Activated T-cell treated with anti-CD3 and anti-CD28 coated beads, Interleukin-2, amount 50 U/mL, for 72 hours (primary cell): ENCODE results near the gene IGLL5. TPM values are rescaled to one million over a fixed set of nuclear protein-coding genes. Genes with fewer than 3 reads are reported as not detected.
A peak's percentile ranks its signal among the peaks of the same experiment; 100 is the strongest.

Experiments
- ATAC-seq, 2 donors: fragments of 150-1000 bp; cut with Tn5 transposase; replicated peaks in 1 of 2; 2 replicates each; pipeline ENCODE4 v1.10.0; 2021; ENCODE audit warnings: moderate library complexity in 2 of 2, mild to moderate bottlenecking in 1 of 2
- DNase-seq, 2 donors: peaks; one replicate each; pipeline ENCODE4 v3.0.0; 2021 to 2022; ENCODE audit warnings: mixed read lengths in 1 of 2
- H3K27ac Mint-ChIP-seq: one replicate; pipeline ENCODE4 v1.8.0; 2022; ENCODE audit warnings: mild to moderate bottlenecking, moderate library complexity, mixed read lengths
- H3K27me3 Mint-ChIP-seq: one replicate; pipeline ENCODE4 v1.8.0; 2022; ENCODE audit warnings: low read depth, mixed read lengths
- H3K36me3 Mint-ChIP-seq, 2 donors: one replicate each; pipeline ENCODE4 v1.8.0; 2022; ENCODE audit warnings: mixed read lengths in 2 of 2, mild to moderate bottlenecking in 1 of 2; ENCODE audit not compliant: insufficient read depth in 2 of 2
- H3K4me1 Mint-ChIP-seq: one replicate; pipeline ENCODE4 v1.8.0; 2022; ENCODE audit warnings: low read depth, mixed read lengths
- H3K4me3 Mint-ChIP-seq, 2 donors: one replicate each; pipeline ENCODE4 v1.8.0; 2022; ENCODE audit warnings: mild to moderate bottlenecking in 2 of 2, mixed read lengths in 2 of 2, moderate library complexity in 2 of 2
- H3K9me3 Mint-ChIP-seq, 2 donors: one replicate each; pipeline ENCODE4 v1.8.0; 2022; ENCODE audit warnings: mixed read lengths in 2 of 2
- total RNA-seq, 2 donors: library from RNA; stranded (reverse); gene quantifications; one replicate each; pipeline ENCODE4 v1.2.3, GENCODE V29; 2022

The IGLL5 gene
- total RNA-seq, 2 donors from 2014 or later = not detected

DNA sequence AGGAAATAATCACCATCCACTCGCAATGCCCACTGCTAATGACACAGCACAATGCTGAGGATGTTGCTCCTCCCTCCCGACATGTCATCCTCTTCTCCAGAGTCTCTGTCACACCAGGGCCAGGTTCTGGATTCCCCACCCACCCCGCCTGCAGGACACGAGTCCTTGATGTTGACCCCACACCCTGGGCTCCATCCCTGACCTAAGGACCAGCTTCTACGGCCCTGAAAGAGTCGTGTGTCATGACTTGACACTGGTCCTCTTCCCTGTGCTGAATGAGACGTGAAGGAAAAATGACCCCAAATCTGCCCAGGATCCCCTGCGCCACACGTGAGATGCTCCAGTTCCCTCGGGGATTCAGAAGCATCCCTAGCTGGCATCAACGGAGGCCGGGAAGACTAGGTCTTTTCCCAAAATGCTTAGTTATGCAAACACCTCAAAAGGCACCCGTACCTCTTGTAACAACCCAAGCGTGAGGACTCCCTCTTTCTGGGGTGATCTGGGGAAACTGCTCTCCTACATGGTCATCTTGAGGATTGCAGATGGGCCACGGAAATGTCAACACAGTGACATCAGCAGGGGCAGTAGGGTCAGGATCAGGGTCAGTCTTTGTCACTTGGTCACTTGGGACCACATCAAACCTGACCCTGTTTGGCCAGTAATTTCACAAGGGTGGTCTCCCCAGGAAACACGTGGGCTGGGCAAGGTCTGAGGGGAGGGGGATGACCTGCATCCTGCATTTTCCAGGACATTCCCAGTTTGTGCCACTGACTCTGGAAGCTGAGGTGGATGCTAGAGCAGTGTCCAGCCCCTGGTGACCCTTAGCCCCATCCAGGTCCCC, 42.0 kb downstream of the IGLL5 start:
- H3K27ac Mint-ChIP-seq = no peak overlapping the region
- no peak for DNase-seq
- H3K4me1 Mint-ChIP-seq = peaks cover 10% of the 10 kb centered on the region
- H3K36me3 Mint-ChIP-seq = no peaks in the 10 kb centered on the region
- no peaks in the 10 kb centered on the region for H3K9me3 Mint-ChIP-seq
- H3K4me3 Mint-ChIP-seq = no peak overlapping the region
- H3K27me3 Mint-ChIP-seq = no peaks in the 10 kb centered on the region
- ATAC-seq = no peak

DNA sequence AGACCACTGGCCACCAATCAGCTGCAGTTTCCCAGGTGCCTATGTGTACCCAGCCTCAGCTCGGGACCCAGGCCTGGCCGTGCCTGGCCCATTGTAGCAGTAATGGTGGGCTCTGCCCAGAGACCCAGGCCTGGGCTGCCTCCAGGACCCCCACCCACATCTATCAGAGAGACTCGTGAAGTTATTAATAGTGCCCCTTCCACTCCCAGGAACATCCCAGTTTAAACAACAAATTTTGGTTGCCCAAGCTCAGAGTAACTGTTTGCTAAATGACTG, 42.5 kb downstream of the IGLL5 start:
- H3K9me3 Mint-ChIP-seq = no peaks in the 10 kb centered on the region
- peaks cover 11% of the 10 kb centered on the region for H3K4me1 Mint-ChIP-seq
- DNase-seq = no peak
- no peaks in the 10 kb centered on the region for H3K36me3 Mint-ChIP-seq
- no peak overlapping the region for H3K27ac Mint-ChIP-seq
- H3K4me3 Mint-ChIP-seq = no peak overlapping the region
- H3K27me3 Mint-ChIP-seq = no peaks in the 10 kb centered on the region
- ATAC-seq = no peak

DNA sequence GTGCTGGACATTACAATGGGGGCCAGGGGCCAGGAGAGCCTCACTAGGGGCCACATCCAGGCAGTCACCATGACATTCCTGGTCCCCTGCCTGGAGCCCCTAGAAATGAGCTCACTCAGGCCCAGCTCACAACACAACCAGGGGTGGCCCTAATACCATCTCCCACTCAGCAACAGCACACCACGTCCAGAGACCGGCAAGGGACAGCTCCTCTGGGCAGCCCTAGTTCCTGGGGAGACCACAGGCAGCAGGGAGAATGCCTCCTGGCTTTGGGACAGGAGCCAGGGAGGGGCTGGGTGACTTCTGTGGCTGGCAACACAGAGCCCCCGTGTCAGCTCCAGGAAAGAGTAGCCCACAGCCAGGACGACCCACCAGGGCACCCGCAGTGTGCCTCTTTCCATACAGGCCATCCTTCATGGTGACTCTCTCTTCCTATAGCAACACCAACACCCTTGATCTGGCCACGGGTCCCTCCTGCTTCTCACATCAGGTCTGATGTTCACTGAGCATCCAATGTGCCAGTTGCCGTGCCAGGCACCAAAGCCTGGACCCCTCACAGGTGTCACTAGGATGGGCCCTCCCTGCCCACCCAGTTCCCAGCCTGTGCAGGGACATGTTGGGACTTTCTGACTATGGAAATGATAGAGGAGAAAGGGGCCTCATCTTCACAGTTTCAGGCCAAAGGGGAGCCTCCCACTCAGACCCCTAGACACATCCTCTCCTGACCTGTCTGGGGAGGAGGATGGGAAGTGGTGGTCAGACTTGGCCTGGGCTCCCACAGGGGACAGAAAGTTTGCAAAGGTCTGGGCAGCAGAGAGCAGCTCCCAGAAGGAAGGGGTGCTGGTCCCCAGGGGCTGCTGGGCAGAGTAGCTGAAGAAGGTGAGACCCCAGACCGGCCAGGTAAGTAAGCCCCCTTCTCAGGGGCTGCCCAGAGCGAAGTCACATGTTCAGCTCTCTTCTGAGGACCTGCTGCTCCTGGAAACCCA, 43.2 kb downstream of the IGLL5 start:
- Mint-ChIP-seq H3K9me3 (no peaks in the 10 kb centered on the region), H3K27ac (no peak overlapping the region), H3K27me3 (no peaks in the 10 kb centered on the region), H3K4me1 (peaks cover 18% of the 10 kb centered on the region), H3K36me3 (no peaks in the 10 kb centered on the region), H3K4me3 (no peak overlapping the region)
- DNase-seq (no peak), ATAC-seq (no peak)

DNA sequence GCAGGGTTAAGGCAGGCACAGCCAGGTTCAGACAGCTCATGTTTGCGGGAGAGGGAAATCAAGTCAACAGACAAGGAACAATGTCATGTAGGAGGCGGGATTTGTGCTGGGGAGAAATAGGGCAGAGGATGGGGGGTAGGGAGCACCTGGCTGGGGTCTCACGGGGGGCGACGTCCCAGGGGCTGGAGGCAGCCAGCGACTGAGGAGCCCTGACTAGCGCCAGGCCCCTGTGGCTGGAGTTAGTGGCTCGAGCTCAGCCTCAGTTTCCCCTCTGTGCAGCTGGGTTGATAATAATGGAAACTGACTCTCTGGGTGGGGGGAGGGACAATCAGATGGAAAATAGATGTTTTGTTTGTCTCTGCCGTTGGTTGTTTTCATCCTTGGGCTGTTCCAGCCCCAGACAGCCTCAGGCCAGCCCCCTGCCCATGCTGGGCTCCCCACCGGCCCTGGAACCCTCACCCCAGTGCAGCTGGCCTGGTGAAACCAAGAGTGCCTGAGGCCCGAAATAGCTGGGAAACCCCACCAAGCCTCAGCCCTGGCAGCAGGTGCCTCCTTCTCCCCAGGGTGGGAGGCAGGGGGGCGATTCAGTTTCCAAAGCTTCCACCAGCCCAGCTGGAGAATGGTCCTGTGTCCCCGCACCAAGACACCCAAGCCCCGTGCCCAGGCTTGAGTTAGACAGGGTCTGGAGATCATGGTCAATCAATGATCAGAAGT, 44.1 kb downstream of the IGLL5 start:
- Mint-ChIP-seq H3K4me1 (peaks cover 18% of the 10 kb centered on the region), H3K4me3 (no peak overlapping the region)

DNA sequence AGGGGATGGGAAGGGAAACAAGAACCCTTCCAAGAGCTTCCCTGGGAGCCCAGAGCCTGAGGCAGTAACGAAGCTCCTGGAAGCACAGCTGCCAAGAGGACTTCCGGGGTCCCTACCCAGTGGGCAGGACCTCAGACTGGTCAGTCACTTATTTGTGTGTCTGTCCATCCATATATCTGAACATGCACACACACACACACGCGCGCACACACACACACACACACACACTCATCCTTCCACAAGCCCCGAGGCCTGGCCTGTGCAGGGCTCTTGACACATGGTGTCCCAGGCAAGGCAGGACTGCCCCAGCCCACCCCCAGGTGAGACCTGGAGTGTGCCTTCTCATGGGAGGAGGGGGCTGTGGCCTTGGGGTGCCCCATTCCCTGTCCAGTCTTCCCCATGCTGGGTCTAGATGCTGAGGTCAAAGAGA, 44.9 kb downstream of the IGLL5 start:
- Mint-ChIP-seq H3K4me3 (no peak overlapping the region), H3K27me3 (peaks cover 7% of the 10 kb centered on the region), H3K27ac (no peak overlapping the region), H3K4me1 (peaks cover 18% of the 10 kb centered on the region), H3K36me3 (no peaks in the 10 kb centered on the region), H3K9me3 (no peaks in the 10 kb centered on the region)
- DNase-seq (no peak), ATAC-seq (no peak)

More for the DNA sequence above, 44.1 kb downstream of the IGLL5 start:
- Mint-ChIP-seq H3K27me3 (peaks cover under 1% of the 10 kb centered on the region), H3K27ac (no peak overlapping the region), H3K9me3 (no peaks in the 10 kb centered on the region), H3K36me3 (no peaks in the 10 kb centered on the region)
- ATAC-seq (no peak), DNase-seq (no peak)

DNA sequence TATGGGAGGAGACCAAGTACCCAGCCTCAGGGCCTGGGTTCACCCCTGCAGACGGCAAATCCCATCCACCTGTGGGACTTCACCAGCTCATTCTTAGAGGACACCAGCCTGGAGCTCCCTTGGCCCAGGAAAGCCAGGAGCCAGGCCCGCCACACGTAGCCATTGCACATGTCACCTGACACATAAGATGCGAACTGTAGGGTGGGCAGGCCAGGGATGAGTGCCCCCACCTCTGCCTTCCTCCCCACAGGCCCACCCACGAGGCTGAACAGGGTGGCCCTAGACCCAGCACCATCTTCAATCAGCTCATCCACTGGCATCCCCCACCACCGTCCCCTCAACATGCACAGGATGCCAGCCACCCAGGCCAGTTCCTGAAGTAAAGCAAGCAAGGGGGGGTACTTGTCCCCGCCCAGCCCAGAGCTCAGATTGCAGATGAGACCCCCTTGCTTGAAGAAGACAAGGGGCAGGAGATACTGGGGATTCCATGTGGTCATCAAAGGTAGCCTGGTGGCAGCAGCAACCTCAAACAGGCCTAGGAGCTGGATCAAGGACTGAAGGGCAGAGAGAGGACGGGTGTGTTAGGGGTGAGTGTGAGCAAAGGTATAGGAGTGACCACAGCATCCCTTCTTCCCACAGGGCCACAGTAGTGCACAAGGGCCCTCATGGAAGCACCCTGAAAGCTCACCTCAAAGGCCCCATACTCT, 45.6 kb downstream of the IGLL5 start:
- Mint-ChIP-seq H3K27ac (no peak overlapping the region), H3K9me3 (no peaks in the 10 kb centered on the region), H3K27me3 (peaks cover 7% of the 10 kb centered on the region), H3K4me3 (no peak overlapping the region), H3K4me1 (peaks cover 15% of the 10 kb centered on the region), H3K36me3 (no peaks in the 10 kb centered on the region)
- ATAC-seq (no peak), DNase-seq (no peak)

DNA sequence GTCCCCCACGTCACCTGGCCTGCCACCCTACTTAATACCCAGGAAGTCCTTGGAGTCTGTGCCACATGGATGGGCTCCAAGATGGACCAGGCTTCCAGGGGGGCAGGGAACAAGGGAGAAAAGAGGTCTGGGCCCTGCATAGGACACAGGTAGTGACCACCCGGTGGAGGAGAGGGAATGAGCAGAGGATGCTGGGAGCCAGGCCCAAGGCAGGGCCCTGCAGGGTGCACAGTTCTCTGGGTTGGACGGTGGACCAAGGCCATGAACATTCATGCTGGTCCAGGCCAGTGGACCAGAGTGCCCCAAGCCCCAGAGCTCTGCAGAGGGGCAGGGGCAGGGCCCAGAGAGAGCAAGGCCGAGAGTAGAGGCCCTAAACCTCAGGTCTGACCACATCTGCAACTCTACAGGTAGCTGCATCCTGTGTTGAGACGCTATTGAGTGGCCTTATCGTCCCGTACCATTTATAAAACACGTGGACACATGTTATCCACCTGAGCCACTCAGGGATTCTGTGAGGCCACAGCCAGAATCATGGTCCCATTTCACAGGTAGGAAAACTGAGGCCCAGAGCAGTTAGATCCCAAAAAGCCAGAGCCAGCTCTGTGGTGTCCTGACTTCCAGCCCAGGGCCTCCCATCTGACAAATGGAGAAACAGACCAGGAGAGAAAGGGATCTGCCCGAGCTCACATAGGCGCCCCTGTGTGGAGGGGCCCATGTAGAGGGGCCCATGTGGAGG, 46.4 kb downstream of the IGLL5 start:
- Mint-ChIP-seq H3K27ac (no peak overlapping the region), H3K9me3 (no peaks in the 10 kb centered on the region), H3K4me1 (peaks cover 8% of the 10 kb centered on the region), H3K4me3 (no peak overlapping the region), H3K36me3 (no peaks in the 10 kb centered on the region), H3K27me3 (peaks cover 7% of the 10 kb centered on the region)
- DNase-seq (no peak), ATAC-seq (no peak)

DNA sequence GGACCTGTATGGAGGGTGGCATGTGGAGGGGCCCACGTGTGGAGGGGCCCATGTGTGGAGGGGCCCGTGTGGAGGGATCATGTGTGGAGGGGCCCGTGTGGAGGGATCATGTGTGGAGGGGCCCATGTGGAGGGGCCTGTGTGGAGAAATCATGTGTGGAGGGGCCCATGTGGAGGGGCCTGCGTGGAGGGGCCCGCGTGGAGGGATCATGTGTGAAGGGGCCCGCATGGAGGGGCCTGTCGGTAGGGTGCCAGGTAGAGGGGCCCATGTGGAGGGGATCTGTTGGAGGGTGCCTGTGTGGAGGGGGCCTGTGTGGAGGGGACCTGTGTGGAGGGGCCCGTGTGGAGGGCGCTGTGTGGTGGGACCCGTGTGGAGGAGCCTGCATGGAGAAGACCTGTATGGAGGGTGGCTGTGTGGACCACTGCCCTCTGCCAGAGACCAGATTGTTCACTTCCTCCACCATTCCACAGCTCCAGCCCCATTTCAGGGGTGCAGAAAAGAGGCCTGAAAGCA, 47.0 kb downstream of the IGLL5 start:
- Mint-ChIP-seq H3K27me3 (peaks cover 7% of the 10 kb centered on the region), H3K36me3 (no peaks in the 10 kb centered on the region), H3K9me3 (no peaks in the 10 kb centered on the region), H3K4me1 (peaks cover 8% of the 10 kb centered on the region), H3K27ac (no peak overlapping the region), H3K4me3 (no peak overlapping the region)
- DNase-seq (no peak), ATAC-seq (no peak)

DNA sequence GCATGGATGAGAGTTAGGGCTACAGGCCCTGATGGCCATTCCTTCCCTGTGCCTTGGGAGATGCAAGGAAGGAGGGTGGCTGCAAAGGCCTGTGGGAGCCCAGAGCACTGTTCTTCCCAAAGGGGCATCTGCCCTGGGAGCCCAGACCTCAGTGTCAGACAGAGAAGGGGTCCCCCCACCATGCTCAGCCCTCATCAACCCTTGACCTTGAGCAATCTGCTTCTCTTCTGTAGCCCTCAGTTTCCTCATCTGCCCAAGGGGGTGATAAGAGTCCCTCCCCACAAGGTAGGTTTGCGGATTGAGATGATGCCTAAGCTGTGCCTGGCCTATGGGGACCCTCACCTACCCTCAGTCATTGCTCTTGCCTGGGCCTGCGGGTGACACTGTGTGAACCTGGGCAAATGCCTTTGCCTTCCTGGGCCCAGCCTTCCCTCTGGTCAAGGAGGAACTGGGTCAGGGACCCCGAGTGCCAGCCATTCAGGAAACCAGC, 47.5 kb downstream of the IGLL5 start:
- DNase-seq = no peak
- no peaks in the 10 kb centered on the region for H3K9me3 Mint-ChIP-seq
- H3K36me3 Mint-ChIP-seq = no peaks in the 10 kb centered on the region
- H3K27ac Mint-ChIP-seq = no peak overlapping the region
- peaks cover 7% of the 10 kb centered on the region for H3K27me3 Mint-ChIP-seq
- H3K4me3 Mint-ChIP-seq = no peak overlapping the region
- peaks cover 8% of the 10 kb centered on the region for H3K4me1 Mint-ChIP-seq
- peak in 1 of 2 donors; percentile 9 for ATAC-seq

DNA sequence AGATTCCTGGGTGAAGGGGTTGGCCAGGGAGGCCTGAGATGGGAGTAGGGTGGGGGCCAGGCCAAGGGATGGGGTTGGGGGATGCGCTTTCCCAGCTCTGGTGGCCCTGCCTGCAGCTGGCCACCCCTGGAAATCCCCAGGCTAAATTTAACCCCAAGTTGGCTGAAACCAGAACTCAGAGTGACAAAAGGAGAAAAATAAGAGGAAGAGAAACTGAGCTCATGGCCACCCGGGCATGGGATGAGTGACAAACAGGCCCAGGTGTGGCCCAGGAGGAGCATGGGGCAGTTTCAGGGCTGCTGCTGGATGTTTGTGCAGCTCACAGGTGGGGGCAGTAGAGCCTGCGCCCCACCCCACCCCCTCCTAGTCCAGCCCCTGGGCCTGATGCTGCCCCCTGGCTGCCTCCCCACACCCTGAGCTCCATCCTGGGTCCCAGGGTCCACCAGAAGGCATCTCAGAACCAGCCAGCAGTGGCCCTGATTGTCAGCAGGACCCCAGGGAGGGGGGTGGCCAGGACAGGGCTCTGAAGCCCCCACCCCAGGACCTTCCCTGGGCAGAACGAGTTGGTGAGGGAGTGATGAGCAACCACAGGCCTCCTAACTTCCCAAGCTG, 48.0 kb downstream of the IGLL5 start:
- Mint-ChIP-seq H3K27me3 (peaks cover 11% of the 10 kb centered on the region), H3K9me3 (no peaks in the 10 kb centered on the region)

DNA sequence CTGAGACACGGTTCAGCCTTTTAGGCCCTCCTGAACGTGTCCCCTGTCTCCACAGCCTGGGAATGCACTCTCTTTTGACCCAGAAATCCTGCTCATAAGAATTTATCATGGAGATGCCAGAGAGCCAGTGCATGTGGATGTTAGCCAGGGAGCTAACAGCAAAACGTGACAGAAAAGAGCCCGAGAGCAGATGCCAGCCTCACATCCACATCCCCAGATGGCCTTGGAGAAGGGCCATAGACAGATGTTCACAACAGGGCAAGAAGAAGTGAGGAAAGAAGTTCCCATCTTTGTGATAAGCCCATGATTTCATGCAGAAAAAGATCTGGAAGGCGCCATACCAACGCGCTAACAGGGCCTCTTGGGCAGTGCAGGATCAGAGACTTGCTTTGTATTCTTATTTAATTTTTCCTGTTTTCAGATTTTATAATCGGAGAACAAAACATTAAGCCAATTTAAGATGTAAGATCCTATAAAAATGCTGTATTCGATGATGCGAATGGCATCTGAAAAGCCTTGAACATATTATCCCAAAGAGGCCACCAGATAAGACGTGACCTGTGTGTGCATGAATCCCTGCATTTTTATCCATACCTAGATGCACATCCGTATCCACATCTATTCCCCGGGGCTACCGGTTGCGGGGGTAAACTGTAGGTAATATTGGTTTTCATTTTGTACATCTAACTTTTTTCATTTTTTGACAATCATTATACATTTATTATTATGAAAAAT, 48.7 kb downstream of the IGLL5 start:
- Mint-ChIP-seq H3K4me3 (no peak overlapping the region), H3K9me3 (no peaks in the 10 kb centered on the region), H3K27me3 (peaks cover 14% of the 10 kb centered on the region), H3K4me1 (peaks cover 8% of the 10 kb centered on the region), H3K27ac (no peak overlapping the region), H3K36me3 (no peaks in the 10 kb centered on the region)
- no peak for ATAC-seq
- DNase-seq = no peak

More for the DNA sequence above, 48.0 kb downstream of the IGLL5 start:
- no peak overlapping the region for H3K27ac Mint-ChIP-seq
- H3K4me3 Mint-ChIP-seq = no peak overlapping the region
- H3K36me3 Mint-ChIP-seq = no peaks in the 10 kb centered on the region
- peak; percentile 59 to 65 for ATAC-seq
- DNase-seq = peak in 1 of 2 donors; percentile 4
- peaks cover 8% of the 10 kb centered on the region for H3K4me1 Mint-ChIP-seq
